ENCODE measurements around the gene SLIT3. TPM values are rescaled to one million over a fixed set of nuclear protein-coding genes. Genes with fewer than 3 reads are reported as not detected.

Gene SLIT3
- total RNA-seq, 1 donor from 2014 or later, result 56.6 TPM

DNA sequence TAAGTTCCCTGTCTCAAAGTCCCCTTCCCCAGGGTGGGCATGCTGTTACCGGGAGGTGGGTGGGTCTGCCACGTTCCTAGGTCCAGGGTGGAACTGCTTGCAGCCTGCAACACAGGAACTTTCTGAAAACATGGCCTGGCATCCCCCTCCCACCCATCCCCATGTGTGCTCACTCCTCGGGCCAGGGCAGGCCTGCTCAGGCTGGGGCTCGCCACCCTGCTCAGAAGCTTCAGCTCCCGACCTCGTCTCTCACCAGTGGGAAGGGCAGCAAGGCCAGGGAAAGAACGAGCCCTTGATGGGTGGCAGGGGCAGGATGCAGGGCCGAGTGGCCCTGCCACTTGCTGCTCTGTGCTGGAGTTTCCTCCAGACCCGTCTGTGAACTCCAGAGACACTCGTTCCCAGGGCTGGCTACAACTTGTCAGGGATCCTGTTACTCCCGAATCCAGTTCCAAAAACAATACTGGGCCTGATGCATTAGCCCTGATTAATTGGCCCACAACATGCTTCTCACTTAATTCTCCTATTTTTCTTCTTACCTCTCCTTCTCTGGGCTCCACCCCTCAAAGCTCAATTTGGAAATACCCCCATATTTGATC, 197.3 kb downstream of the SLIT3 start:
- Mint-ChIP-seq H3K36me3 (peaks cover 9% of the 10 kb centered on the region), H3K4me3 (no peak overlapping the region), H3K4me1 (ENCODE audit: unreplicated experiment) (peaks cover 39% of the 10 kb centered on the region), H3K9me3 (no peaks in the 10 kb centered on the region), H3K27ac (no peak overlapping the region), H3K27me3 (peaks cover 22% of the 10 kb centered on the region)
- DNase-seq (ENCODE audit: extremely low spot score, unreplicated experiment), result no peak
- TF ChIP-seq, protein P1, sequence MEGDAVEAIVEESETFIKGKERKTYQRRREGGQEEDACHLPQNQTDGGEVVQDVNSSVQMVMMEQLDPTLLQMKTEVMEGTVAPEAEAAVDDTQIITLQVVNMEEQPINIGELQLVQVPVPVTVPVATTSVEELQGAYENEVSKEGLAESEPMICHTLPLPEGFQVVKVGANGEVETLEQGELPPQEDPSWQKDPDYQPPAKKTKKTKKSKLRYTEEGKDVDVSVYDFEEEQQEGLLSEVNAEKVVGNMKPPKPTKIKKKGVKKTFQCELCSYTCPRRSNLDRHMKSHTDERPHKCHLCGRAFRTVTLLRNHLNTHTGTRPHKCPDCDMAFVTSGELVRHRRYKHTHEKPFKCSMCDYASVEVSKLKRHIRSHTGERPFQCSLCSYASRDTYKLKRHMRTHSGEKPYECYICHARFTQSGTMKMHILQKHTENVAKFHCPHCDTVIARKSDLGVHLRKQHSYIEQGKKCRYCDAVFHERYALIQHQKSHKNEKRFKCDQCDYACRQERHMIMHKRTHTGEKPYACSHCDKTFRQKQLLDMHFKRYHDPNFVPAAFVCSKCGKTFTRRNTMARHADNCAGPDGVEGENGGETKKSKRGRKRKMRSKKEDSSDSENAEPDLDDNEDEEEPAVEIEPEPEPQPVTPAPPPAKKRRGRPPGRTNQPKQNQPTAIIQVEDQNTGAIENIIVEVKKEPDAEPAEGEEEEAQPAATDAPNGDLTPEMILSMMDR (conservative IDR thresholded peaks at IDR 0.05), result no peak

DNA sequence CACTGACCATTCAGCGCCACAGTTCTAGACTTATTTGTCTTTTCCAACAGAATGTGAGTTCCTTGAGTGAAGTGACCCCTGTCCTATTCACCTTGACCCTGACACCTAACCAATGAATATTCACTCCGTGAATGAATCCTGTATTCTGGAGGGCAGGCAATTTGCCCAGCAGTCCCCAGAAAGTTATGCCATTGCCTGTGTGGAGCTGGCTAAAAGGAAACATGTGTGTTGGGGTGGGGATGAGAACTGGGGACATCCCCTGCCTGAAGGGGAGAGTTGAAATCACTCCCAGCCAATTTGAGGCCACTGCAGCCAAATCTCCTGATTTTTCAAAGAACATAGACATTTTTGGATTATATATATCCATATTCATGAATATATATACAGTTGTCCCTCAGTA, 199.0 kb downstream of the SLIT3 start:
- no peak for DNase-seq (ENCODE audit: extremely low spot score, unreplicated experiment)
- no peaks in the 10 kb centered on the region for H3K9me3 Mint-ChIP-seq
- peaks cover 29% of the 10 kb centered on the region for H3K27me3 Mint-ChIP-seq
- no peak overlapping the region for H3K27ac Mint-ChIP-seq
- TF ChIP-seq, protein P1 (conservative IDR thresholded peaks at IDR 0.05), result no peak
- H3K4me3 Mint-ChIP-seq, result no peak overlapping the region
- peaks cover 35% of the 10 kb centered on the region for H3K4me1 Mint-ChIP-seq (ENCODE audit: unreplicated experiment)
- H3K36me3 Mint-ChIP-seq, result peaks cover 5% of the 10 kb centered on the region

DNA sequence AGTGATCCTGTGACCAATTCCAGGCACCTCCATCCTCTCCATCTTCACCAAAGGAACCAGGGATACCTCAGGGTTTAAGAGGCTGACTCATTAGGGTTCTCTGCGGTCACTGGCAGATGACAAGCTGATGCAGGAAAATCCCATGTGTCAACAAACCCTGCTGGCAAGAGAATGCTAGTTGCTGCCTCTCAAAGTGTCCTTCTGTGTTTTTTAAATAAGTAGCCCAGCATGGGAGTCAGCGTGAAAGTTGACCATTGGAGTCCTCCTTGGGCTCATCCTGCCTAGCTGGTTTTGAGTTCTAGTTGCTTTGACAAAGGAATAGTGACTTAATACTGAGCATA, 200.2 kb downstream of the SLIT3 start:
- Mint-ChIP-seq H3K4me1 (ENCODE audit: unreplicated experiment) (peaks cover 30% of the 10 kb centered on the region), H3K36me3 (peaks cover 5% of the 10 kb centered on the region), H3K27me3 (peaks cover 35% of the 10 kb centered on the region), H3K4me3 (no peak overlapping the region), H3K27ac (no peak overlapping the region), H3K9me3 (no peaks in the 10 kb centered on the region)
- DNase-seq (ENCODE audit: extremely low spot score, unreplicated experiment), result no peak
- TF ChIP-seq, protein P1 (conservative IDR thresholded peaks at IDR 0.05), result no peak

- H3K4me3 Mint-ChIP-seq, result no peak overlapping the region
- H3K27me3 Mint-ChIP-seq, result peaks cover 37% of the 10 kb centered on the region
- TF ChIP-seq, protein P1 (conservative IDR thresholded peaks at IDR 0.05), result no peak
- no peak for DNase-seq (ENCODE audit: extremely low spot score, unreplicated experiment)
- H3K36me3 Mint-ChIP-seq, result peaks cover 5% of the 10 kb centered on the region
- H3K9me3 Mint-ChIP-seq, result no peaks in the 10 kb centered on the region
- peaks cover 28% of the 10 kb centered on the region for H3K4me1 Mint-ChIP-seq (ENCODE audit: unreplicated experiment)
- H3K27ac Mint-ChIP-seq, result no peak overlapping the region
These were observed 200.9 kb downstream of the SLIT3 start for GRCh38 chr5:169099801-169100734.

- DNase-seq (ENCODE audit: extremely low spot score, unreplicated experiment), result no peak
- TF ChIP-seq, protein P1 (conservative IDR thresholded peaks at IDR 0.05), result no peak
- Mint-ChIP-seq H3K4me1 (ENCODE audit: unreplicated experiment) (peaks cover 17% of the 10 kb centered on the region), H3K9me3 (no peaks in the 10 kb centered on the region), H3K27ac (no peak overlapping the region), H3K27me3 (peaks cover 37% of the 10 kb centered on the region), H3K4me3 (no peak overlapping the region), H3K36me3 (peaks cover 5% of the 10 kb centered on the region)
These were observed 202.4 kb downstream of the SLIT3 start for GRCh38 chr5:169098331-169099121.
